HG03175 (cell line): Measurements from ENCODE around the gene PSMB9.

Source experiments
- ATAC-seq: cut with Tn5 transposase; IDR thresholded peaks from one replicate; pipeline ENCODE4 v1.9.1; 2021; ENCODE audit warnings: mild to moderate bottlenecking, moderate library complexity; ENCODE audit not compliant: unreplicated experiment

The PSMB9 gene

DNA sequence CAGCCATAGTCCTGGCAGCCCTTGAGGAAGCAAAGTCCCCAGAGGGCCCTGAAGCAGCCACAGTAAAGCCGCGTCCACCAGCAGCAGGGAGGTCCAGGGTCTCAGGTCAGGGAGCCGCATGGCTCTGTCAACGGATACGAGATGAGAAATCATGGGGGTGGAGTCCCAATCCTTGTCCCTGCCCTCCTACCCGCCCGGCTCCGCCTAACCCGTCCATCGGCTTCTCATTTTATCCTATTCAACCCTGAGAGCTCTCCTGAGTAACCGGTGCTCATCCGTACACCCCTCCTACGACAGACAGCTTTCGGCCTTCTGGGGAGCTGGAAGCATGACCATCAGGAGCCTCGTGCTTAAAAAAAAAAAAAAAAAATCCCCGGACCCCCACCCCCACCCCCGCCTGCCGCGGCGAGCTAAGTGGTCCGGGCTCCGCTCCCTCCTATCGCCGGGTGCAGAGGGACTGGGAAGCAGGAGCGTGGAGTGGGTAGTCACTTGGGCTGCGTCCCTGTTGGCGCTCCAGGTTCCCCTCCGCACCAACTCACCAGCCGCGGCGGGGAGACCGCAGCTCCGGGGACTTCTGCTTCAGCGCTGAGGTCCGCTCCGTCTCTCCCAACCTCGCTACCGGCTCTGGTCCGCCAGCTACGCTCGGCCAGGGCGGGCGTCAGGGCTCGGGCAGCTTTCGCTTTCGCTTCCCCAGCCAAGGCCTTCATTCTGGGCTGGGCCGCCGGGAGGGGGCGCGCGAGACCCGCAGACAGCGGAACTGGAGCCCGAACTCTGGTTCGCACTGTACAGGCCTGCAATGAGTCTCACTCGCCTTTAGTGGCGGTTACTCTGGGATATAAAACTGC lies 15.7 kb upstream of the PSMB9 start, which contains the start of gene TAP2:
Gene TAP2, minus strand, starts transcription at position 626 of the 845 bp plus-strand sequence. Its CDS starts 506 bp downstream, at position 120.
- peak; percentile 86 for ATAC-seq

DNA sequence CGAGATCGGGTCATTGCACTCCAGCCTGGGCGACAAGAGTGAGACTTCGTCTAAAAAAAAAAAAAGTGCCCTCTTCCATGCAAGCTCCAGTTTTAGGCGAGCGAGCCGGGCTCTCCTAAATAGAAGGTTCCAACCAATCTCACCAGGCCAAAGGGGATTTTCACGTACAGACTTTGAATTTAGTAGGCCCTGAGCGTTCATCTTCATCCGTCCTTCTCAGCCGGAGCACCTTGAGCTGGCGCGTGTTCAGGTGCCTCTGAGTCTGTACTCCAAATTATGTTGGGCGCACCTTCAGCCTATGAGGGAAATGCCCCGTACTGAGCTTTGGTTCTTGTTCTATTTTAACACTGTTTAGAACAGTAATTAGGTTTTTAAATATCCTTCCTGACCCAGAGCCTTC lies 14.6 kb upstream of the PSMB9 start:
- ATAC-seq, result no peak

DNA sequence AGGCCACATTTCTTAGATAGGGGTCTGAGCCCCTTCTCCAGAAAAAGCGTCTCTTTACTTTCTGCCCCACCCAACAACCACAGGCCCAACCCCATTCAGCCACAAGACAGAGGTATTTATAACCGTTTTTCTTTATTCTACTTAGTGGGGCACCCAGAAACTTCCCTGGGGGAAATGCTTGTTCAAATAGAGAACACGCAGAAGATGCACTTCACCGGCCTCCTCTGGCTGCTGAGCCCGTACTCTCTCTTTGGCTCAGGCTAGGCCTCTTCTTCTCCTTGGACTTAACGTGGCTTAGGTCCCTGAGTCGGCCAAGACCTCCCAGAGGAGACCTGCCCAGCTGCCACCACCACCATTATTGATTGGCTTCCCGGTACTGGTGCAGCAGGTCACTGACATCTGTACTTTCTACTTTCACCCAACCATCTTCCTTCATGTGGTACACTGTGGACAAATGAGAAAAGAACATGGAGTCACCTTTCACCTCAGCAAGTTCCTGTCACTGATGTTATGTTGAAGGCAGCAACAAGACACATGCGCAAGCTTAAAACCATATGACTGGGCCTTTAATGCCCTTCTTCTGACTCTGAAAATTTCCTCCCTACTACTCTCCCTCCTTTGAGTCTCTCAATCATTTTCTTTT lies 13.3 kb upstream of the PSMB9 start:
- ATAC-seq, result no peak

DNA sequence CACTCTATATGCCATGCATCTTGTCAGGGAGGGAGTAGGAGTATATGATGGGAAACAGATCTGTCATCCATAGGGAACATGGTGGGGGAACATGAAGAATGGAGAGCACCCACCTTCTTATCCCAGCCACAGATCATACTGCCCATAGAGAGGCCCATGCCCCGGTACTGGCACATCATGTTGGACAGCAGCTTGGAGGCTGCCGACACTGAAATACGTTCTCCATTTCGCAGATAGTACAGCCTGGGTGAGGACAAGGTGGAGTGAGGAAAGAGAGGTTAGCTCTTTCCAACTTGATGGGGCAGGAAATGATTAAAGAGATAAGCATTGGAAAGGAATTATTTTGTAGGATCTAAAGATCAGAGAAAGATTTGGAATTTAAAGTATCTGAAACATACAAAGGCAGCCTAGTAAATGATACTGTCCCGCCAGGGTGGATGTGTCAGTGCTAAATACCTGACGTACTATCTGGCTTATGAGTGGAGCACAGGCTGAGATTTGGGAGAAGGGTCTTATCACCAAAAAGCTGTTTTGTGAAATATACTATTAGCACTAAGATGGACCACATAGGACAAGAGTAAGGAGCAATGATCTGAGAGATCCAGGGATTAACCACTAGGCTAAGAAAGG lies 11.9 kb upstream of the PSMB9 start:
- no peak for ATAC-seq

DNA sequence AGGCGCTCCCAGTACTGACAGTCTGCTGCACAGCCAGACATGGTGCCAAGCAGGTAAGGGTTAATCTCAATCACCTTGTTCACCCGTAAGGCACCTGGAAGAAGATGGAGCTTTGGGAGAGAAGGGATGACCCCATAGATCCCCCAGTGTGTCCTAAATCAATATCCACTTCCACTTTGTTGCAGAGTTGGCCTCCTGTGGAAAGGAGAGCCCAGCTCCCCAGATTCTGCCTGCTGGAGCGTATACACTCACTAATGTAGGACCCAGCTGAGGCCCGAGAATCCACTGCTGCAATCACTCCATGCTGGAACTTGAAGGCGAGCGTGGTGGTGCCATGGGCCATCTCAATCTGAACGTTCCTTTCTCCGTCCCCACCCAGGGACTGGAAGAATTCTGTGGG lies 11.3 kb upstream of the PSMB9 start:
- ATAC-seq, result no peak

DNA sequence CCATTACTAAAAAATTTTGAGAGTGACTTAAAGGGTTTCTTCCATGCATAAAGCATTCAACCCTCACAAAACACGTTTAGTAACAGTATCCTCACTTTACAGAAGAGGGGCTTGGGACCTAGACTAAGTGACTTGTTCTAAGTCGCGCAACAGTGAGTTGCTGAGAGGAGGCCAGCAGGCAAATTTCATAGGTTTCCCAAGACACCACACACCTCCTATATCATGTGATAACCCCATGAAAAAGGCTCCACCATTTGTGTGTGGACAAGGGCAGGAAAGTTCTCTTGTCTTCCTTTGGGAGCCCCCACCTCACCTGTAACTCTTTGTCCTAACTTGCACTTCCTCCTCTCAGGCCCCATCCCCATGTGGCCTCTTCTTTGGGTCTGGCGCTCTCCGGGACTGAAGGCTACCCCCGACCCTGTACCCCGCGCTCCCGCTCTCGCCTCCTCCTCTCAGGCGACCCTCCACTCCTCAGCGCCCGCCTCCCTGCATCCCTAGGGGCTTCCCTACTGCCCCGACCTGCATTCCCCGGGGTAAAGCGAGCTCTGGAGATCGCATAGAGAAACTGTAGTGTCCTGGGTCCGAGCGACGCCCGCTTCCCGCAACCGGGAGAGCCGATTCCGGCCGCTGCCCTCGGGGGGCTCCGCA lies 10.5 kb upstream of the PSMB9 start:
- ATAC-seq, result no peak

DNA sequence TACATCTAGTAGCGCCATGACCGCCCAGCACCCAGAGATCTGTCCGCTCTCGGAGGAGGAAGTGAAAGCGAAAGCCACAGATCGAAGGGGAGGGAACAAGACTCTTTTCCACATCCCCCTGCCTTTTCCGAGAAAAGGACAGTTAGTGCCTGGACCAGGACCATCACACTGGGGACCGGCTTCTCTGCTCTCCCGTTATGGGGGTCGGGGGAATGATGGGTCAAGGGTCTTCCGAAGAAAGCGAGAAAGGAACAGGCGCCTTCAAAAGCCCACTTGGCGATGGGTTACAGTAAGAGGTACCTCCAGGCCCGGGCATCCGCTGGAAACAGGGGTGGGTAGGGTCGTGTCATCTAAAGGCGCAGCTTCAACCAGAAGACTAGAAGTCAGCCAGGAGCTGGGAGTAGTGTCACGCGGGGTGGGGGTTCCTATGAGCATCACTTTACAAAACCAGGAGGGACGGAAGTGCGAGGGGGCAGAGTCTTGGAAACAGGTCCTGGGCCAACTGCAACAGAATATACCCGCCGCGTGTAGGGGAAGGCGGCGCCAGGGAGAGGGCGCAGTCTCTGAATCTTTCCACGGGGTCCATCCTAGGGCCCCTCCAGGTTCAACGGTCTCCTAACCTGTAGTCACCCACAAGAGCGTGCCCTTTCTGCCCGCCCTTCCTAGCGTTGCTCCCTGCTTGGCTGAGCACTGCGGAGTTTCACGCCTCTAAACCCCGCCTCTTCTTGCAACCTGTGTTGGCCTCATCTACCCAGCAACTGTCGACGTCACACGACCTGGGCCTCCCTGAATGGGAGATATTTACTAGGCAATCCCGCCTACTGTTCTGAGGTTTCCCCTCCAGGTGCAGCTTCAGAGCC lies 9.8 kb upstream of the PSMB9 start, which contains the start of gene PSMB8:
Gene PSMB8, minus strand, starts transcription at position 69 of the 860 bp plus-strand sequence. Its CDS starts 51 bp downstream, at position 18.
- ATAC-seq, result peak; percentile 79

DNA sequence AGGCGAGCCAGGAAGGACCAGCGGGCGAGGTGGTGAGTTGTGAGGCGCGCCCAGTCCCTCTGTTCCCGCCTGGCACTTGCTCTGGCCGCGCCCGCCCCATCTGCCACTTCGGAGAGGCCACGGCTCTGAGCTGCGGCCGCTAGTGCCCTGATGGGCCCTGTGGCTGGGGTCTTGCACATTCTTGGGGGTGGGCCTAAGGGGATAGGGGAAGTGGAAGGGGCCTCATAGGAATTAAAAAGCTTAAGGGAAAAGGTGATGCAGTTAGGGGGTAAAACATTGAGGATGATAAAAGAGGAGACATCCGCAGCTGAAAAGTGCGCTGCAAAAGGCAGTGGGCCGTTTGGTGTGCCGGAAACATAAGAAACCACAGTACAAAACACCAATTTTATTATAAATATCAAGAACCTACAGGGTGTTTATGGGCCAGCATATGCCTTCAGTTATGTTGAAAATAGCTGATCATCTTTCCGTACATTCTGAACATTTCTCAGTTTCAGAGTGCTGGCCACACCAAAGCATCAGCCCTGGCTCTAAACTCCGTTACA lies 9.1 kb upstream of the PSMB9 start:
- ATAC-seq, result no peak

DNA sequence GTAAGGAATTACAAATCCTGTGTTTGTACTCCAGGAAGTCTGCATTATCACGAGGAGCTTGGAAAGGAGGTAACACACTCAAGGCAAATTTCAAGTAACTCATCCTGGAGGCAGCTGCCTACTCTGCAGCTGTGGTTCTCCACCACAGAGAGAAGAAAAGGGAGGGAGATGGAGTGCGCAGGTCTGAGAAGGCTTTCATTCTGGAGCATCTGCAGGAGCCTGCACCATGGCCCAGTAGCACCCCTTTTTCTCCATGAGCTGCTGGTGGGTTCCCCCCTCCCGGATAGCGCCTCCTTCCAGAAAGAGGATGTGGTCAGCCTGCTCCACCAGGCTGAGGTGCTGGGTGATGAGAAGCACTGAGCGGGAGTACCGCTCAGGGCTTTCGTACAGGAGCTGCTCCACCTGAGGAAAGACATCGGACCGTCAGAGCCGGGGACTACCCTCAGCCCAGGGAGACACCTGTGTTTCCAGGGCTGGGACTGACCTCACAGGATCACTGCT lies 8.6 kb upstream of the PSMB9 start:
- ATAC-seq, result no peak

DNA sequence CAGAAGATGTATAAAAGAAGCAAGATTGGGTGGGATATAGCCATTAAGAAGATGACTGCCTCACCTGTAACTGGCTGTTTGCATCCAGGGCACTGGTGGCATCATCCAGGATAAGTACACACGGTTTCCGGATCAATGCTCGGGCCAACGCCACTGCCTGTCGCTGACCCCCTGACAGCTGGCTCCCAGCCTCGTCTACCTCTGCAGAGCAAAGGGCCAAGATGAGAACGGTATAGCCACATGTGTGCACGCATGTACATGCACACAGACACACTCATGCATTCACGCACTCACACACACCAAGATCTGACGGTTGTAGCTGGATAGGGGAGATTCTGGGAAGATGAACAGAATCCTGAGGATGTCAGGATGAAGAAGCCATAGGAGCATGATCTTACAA lies 7.0 kb upstream of the PSMB9 start:
- no peak for ATAC-seq

DNA sequence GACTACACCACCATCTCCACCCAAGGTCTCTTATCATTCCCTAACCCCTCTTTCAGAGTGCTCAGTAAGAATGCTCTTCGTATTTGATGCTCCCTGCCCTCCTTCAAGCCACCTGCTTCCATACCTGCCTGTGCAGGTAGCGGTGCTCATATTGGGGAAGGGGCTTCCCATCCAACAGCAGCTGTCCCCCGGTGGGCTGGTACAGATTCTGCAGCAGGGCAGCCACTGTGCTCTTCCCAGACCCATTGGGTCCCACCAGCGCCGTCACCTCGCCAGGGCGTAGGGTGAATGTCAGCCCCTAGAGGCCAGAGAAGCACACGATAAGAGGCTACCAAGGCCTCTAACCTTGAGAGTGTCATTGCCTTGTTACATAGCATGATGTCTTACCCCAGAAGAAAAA lies 6.2 kb upstream of the PSMB9 start:
- no peak for ATAC-seq

DNA sequence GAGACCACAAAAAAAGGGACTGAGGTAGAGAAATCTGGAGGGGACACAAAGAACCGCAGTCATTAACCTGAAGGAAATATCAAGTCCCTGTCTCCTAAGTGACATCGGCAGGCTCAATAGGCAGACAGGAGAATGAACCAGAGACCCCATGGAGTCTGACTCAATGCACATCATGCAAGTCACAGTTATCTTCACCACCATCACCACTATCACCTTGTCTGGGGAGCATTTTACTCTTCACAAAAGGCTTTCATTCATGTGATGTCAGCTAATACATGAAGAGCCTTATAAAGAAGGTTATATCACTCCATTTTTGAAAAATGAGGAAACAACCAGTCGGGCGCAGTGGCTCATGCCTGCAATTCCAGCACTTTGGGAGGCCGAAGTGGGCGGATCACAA lies 4.9 kb upstream of the PSMB9 start:
- no peak for ATAC-seq

DNA sequence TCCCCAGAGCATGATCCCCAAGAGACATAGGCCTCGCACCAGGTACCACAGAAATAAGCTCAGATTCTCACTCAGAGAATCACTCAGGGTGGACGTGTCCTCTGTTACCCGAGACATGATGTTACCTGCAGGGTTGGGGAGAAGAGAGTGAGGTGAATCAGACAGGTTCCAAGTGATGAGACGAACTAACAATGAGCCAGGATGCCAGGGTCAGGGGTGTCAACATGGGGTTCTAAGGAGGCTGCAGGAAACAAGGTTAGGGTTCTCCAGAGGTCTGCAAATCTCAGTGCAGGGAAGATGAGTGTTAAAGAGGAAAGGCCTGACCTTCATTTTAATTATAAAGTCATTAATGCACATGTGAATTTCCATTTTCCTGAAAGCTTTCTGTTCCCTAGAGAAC lies 3.0 kb upstream of the PSMB9 start:
- no peak for ATAC-seq

DNA sequence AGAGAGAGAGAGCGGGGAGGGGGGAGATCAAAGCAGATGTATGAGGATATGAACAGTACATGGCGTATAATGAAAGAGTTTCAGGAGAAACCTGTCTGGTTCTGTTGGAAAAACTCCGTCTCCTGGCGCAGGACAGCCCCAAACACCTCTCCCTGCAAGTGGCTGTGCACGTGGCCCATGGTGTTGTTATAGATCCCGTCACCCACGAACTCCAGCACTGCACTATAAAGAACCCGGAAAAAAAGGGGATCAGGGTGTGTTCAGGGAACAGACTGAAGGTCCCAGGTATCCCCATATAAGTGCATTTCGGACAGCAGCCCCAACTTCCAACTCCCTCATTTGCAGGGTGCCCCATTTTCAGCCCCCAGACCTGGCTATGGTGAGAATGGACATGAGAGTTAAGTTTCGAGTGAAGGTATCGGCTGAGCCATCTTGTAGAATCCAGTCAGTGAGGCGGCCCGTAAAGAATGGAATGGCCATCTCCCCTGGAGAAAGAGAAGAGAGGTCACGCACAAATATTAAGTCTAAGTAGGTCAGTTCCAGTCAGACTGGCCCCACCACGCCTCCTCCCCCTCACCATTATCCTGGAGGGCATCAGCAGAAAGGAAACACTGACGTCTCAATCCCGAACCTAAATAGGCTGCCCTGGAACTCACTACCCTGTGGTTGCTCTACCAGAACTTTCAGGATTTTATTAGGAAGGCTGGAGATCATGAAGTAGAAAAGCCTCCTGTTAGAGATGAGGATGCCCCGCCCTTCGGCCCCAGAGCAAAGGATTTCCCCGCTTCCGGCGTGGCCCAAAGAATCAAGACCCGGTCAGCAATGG lies 1.8 kb upstream of the PSMB9 start:
- ATAC-seq, result no peak

DNA sequence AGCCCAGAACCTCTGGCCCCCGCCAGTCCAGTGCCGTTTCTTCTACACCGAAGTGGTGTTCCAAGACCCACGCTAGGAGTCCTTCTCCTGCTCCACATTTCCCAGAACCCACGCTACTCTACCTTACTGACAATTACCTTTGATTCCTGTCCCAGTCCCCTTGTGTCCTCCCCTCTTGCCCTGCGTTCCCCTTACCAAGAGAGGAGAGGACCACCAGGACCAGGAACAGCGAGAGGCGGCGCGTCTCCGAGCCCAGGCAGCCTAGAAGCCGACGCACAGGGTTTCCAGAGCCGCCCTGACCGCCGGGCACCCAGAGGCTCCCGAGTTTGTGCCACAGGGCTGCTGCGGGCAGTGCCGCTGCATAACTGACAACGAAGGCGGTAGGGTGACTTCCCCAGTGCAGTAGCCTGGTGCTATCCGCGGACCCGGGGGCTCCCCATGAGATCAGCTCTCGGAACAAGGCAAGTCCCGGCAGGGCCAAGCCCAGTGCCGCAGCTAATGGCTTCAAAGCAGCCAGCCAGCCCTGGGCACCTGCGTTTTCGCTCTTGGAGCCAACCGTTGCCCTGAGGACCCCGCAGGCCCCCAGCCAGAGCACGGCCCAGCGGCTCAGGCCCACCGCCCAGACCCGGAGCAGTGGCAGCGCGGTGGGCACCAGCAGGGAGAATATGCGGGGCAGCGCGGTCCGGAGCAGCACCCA lies 1.0 kb upstream of the PSMB9 start:
- no peak for ATAC-seq

DNA sequence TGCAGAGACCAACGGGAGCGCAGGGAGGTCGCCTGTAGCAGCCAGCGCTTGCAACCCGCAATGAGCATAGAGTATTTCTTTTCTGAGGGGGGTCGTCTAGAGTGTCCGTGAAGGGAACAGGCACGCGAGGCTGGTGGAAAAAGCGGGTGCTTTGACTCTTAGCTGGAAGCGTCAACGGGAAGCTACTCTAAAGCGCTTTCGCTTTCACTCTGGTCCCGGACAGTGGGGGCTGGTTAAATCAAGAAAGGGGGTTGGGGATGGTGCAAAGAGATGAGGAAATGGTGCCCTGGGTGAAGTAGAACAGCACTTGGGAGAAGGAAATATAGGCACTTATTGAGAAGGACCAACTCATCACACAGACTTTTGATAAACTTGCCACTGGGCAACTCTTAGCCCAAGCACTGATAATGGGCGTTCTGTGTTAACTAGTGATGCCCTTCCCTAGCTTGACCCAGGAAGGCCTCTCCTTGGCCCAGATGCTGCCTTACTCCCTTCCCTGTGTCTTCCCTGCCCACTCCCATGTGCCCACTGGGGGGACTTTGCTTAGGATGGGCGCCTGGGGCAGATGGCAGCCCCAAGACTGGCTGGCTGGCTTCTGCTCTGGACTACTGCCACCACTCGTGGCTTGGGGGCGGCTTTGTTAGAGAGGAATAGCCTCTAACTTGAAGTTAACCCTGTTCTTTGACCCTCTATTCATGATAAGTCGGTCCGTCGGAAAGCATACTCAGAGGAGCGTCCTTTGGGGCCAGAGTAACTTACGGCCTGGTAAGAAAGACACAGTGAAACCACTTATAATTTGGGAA lies 585 bp downstream of the PSMB9 start:
- ATAC-seq, result peak; percentile 24

DNA sequence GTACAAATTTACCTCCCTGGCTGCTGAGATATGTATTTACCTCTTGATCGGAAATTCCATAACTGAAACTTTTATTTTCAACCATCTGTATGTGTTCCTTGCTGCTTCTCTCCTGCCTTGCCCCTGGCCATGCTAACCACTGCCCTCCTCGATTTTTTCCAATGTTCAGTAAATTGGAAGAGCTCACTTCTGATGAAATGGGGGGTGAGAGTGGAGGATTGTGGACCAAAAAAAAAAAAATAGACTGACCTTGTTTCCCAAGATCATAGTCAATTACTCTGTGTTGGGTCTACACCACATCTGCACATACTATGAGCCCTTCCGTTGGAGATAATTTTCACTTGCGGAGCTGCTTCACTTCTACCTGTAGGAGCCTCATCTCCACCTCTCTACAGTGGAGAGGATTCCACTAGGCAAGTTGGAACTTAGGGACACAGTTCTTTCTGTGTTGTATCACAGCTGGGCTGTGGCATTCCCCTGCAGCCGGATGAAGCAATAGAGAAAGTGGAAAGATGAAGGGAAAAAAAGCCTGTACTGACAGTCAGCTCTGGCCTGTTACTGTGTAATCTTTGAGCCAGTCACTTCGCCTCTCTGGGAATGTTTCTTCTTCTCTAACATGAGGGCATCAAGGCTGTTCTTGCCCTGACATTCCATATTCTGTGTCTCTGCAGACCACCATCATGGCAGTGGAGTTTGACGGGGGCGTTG lies 1.6 kb downstream of the PSMB9 start:
- no peak for ATAC-seq
